H9 (cell line): ENCODE data around the gene TSPAN9. TPM values are rescaled to one million over a fixed set of nuclear protein-coding genes. Genes with fewer than 3 reads are reported as not detected.

Experiments
- DNase-seq: peaks from one replicate; pipeline ENCODE4 v3.0.0-alpha.2; 2017
- H2AFZ ChIP-seq: one replicate; pipeline ENCODE4 v1.6.1; 2013; ENCODE audit warnings: mild to moderate bottlenecking, low read length, control low read depth, moderate library complexity
- H2AK5ac ChIP-seq: 2 replicates; pipeline ENCODE4 v1.6.1; 2013; ENCODE audit warnings: low read length, control low read depth, mixed read lengths; ENCODE audit not compliant: insufficient read length
- H2BK120ac ChIP-seq: one replicate; pipeline ENCODE4 v1.6.1; 2013; ENCODE audit warnings: low read depth, mild to moderate bottlenecking, low read length, control low read depth, inconsistent platforms; ENCODE audit not compliant: poor library complexity, severe bottlenecking
- H2BK12ac ChIP-seq: 2 replicates; pipeline ENCODE4 v1.6.1; 2013; ENCODE audit warnings: low read length, control low read depth, mixed read lengths, low read depth; ENCODE audit not compliant: insufficient read length
- H2BK15ac ChIP-seq: 2 replicates; pipeline ENCODE4 v1.6.1; 2013; ENCODE audit warnings: low read depth, low read length, control low read depth
- H2BK20ac ChIP-seq: one replicate; pipeline ENCODE4 v1.6.1; 2013; ENCODE audit warnings: low read depth, mild to moderate bottlenecking, low read length, control low read depth, inconsistent platforms; ENCODE audit not compliant: poor library complexity, severe bottlenecking
- H2BK5ac ChIP-seq: 2 replicates; pipeline ENCODE4 v1.6.1; 2013; ENCODE audit warnings: low read length, control low read depth, mixed read lengths; ENCODE audit not compliant: insufficient read length
- H3K14ac ChIP-seq: 2 replicates; pipeline ENCODE4 v1.6.1; 2013; ENCODE audit warnings: low read length, control low read depth; ENCODE audit not compliant: insufficient read depth
- H3K18ac ChIP-seq: 2 replicates; pipeline ENCODE4 v1.6.1; 2013; ENCODE audit warnings: low read depth, mild to moderate bottlenecking, mixed read lengths, low read length, control low read depth; ENCODE audit not compliant: insufficient read length
- H3K23ac ChIP-seq: 2 replicates; pipeline ENCODE4 v1.6.1; 2013; ENCODE audit warnings: low read length, control low read depth, mixed read lengths, low read depth; ENCODE audit not compliant: insufficient read length
- H3K23me2 ChIP-seq: 2 replicates; pipeline ENCODE4 v1.6.1; 2013; ENCODE audit warnings: low read depth, mild to moderate bottlenecking, mixed read lengths, low read length, control low read depth; ENCODE audit not compliant: insufficient read length, poor library complexity, severe bottlenecking
- H3K27ac ChIP-seq: 2 replicates; pipeline ENCODE4 v1.5.1; 2013; ENCODE audit warnings: low read length, control low read depth, mixed read lengths, low read depth; ENCODE audit not compliant: insufficient read length
- H3K27me3 ChIP-seq: 2 replicates; pipeline ENCODE4 v1.6.1; 2013; ENCODE audit warnings: low read length, control low read depth, inconsistent platforms; ENCODE audit not compliant: insufficient read depth
- H3K4ac ChIP-seq: 2 replicates; pipeline ENCODE4 v1.6.1; 2013; ENCODE audit warnings: low read depth, mild to moderate bottlenecking, control low read depth, inconsistent platforms, low read length, moderate library complexity
- H3K4me1 ChIP-seq: 2 replicates; pipeline ENCODE4 v1.6.1; 2013; ENCODE audit warnings: low read length, control low read depth, inconsistent platforms; ENCODE audit not compliant: insufficient read depth
- H3K4me2 ChIP-seq: 2 replicates; pipeline ENCODE4 v1.6.1; 2013; ENCODE audit warnings: low read length, control low read depth, mixed read lengths; ENCODE audit not compliant: insufficient read length, insufficient read depth
- H3K56ac ChIP-seq: 2 replicates; pipeline ENCODE4 v1.6.1; 2013; ENCODE audit warnings: low read depth, mild to moderate bottlenecking, mixed read lengths, low read length, control low read depth; ENCODE audit not compliant: insufficient read length
- H3K79me1 ChIP-seq: 2 replicates; pipeline ENCODE4 v1.6.1; 2013; ENCODE audit warnings: low read depth, mild to moderate bottlenecking, moderate library complexity, low read length, control low read depth, inconsistent platforms; ENCODE audit not compliant: insufficient read depth, poor library complexity, severe bottlenecking
- H3K79me2 ChIP-seq: 2 replicates; pipeline ENCODE4 v1.6.1; 2013; ENCODE audit warnings: low read length, control low read depth, inconsistent platforms; ENCODE audit not compliant: insufficient read depth
- H3K9ac ChIP-seq: 2 replicates; pipeline ENCODE4 v1.6.1; 2013; ENCODE audit warnings: low read length, control low read depth, mixed read lengths; ENCODE audit not compliant: insufficient read length; ENCODE audit errors: extremely low read depth
- H3K9me3 ChIP-seq: one replicate; pipeline ENCODE4 v1.6.1; 2013; ENCODE audit warnings: low read depth, low read length, inconsistent platforms; ENCODE audit not compliant: control insufficient read depth
- H3T11ph ChIP-seq: one replicate; pipeline ENCODE4 v1.6.1; 2013; ENCODE audit warnings: mild to moderate bottlenecking, low read length, control low read depth, inconsistent platforms
- H4K20me1 ChIP-seq: one replicate; pipeline ENCODE4 v1.6.1; 2013; ENCODE audit not compliant: control insufficient read depth, insufficient read length, insufficient read depth
- H4K5ac ChIP-seq: 2 replicates; pipeline ENCODE4 v1.6.1; 2013; ENCODE audit warnings: low read depth, mild to moderate bottlenecking, mixed read lengths, low read length, control low read depth; ENCODE audit not compliant: insufficient read length
- H4K8ac ChIP-seq: replicated peaks from 2 replicates; pipeline ENCODE4 v1.6.1; 2013; ENCODE audit warnings: low read length, control low read depth, mixed read lengths, low read depth; ENCODE audit not compliant: insufficient read length
- H4K91ac ChIP-seq: 2 replicates; pipeline ENCODE4 v1.6.1; 2013; ENCODE audit warnings: low read depth, mild to moderate bottlenecking, moderate library complexity, mixed read lengths, low read length, control low read depth; ENCODE audit not compliant: insufficient read length
- H3K27ac Mint-ChIP-seq, 3 experiments: 2 replicates in 2 of 3; 3 replicates in 1 of 3; pipeline ENCODE4 v1.8.0; 2020 to 2021; ENCODE audit warnings: mixed read lengths in 3 of 3, mild to moderate bottlenecking in 1 of 3, moderate library complexity in 1 of 3
- H3K27me3 Mint-ChIP-seq: 2 replicates; pipeline ENCODE4 v1.8.0; 2021; ENCODE audit warnings: low read depth, mild to moderate bottlenecking, moderate library complexity, mixed read lengths
- H3K36me3 Mint-ChIP-seq, 3 experiments: 2 replicates in 2 of 3; 3 replicates in 1 of 3; pipeline ENCODE4 v1.8.0; 2020 to 2021; ENCODE audit warnings: low read depth in 3 of 3, mixed read lengths in 3 of 3; ENCODE audit not compliant: insufficient read depth in 1 of 3
- H3K4me1 Mint-ChIP-seq, 2 experiments: 2 replicates each; pipeline ENCODE4 v1.8.0; 2020; ENCODE audit warnings: mixed read lengths in 2 of 2
- H3K4me3 Mint-ChIP-seq, 2 experiments: 2 replicates in 1 of 2; 3 replicates in 1 of 2; pipeline ENCODE4 v1.8.0; 2020 to 2021; ENCODE audit warnings: mild to moderate bottlenecking in 2 of 2, mixed read lengths in 2 of 2, moderate library complexity in 1 of 2
- H3K9me3 Mint-ChIP-seq, 2 experiments: 2 replicates in 1 of 2; 3 replicates in 1 of 2; pipeline ENCODE4 v1.8.0; 2020; ENCODE audit warnings: mild to moderate bottlenecking in 2 of 2, mixed read lengths in 2 of 2, moderate library complexity in 1 of 2
- CTCF ChIP-seq: fragments of 200-600 bp; sonication (generic); conservative IDR thresholded peaks from 3 replicates; pipeline ENCODE4 v1.8.0; 2021; ENCODE audit warnings: antibody characterized with exemption, mild to moderate bottlenecking
- WGBS: extraction: QIAGEN DNeasy Blood & Tissue Kit; methylation state at CpG from one replicate; pipeline ENCODE4 v1.1.7; 2013; ENCODE audit warnings: missing lambda C conversion rate, low lambda C conversion rate, mixed read lengths; ENCODE audit not compliant: insufficient read length; ENCODE audit errors: extremely low coverage; 5-methylcytosine and 5-hydroxymethylcytosine counted together
- total RNA-seq: library from RNA; stranded (reverse); gene quantifications from 2 replicates; pipeline ENCODE4 v1.2.1, GENCODE V29; 2021

TSPAN9 gene
- total RNA-seq, 1 experiment from 2014 or later = 19.0 TPM

DNA sequence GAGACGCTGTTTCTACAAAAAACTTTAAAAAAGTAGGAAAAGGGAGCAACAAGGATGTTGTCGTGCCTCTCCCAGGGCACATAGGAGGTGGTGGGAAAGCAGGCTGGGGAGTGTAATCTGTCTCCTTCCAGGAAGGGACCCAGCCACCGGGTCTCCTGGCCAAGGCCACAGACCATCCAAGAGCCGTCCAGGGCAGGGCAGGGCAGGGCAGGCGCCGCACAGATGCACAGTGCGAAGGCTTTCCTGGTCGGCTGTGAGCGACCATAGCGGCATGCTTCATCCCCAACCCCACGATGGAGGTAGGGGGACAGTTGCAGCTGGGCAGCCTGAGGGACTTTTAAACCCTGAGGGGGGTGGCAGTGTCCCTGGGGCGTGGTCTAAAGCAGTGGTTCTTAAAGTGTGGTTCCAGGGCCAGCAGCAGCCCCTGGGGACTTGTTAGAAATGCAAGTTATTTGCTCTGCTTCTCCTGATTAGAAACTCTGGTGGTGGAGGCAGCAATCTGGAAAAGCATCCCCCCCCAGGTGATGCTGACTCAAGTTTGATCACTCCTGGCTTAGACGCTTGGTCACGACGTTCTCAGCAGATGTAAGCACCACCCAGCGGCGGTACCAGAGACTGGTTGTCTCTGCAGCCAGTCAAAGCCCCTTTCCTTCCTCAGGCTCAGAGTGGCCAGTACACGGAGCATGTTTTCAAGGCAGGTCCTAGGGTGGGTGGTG lies 216.4 kb downstream of the TSPAN9 start:
- Histone ChIP-seq H2BK12ac (no peak overlapping the region), H3K9ac (no peak overlapping the region), H3T11ph (no peak overlapping the region), H2BK20ac (no peak overlapping the region), H4K5ac (no peak overlapping the region), H2AFZ (no peak overlapping the region), H4K91ac (no peak overlapping the region), H2BK120ac (no peak overlapping the region), H3K14ac (peak overlapping the region; percentile 16; the same call in 1 of the 2 replicates), H3K23ac (no peak overlapping the region), H2AK5ac (no peak overlapping the region), H3K4ac (no peak overlapping the region), H3K79me1 (no peaks in the 10 kb centered on the region), H3K18ac (no peak overlapping the region), H3K4me1 (no peaks in the 10 kb centered on the region), H3K27ac (no peak overlapping the region), H3K23me2 (no peaks in the 10 kb centered on the region), H3K79me2 (no peaks in the 10 kb centered on the region), H2BK15ac (no peak overlapping the region), H3K27me3 (no peaks in the 10 kb centered on the region), H4K8ac (no peak overlapping the region), H3K9me3 (no peaks in the 10 kb centered on the region), H3K4me2 (no peak overlapping the region), H2BK5ac (no peak overlapping the region), H3K56ac (no peak overlapping the region), H4K20me1 (no peaks in the 10 kb centered on the region)
- no peak for TF ChIP-seq CTCF
- DNase-seq = no peak
- Mint-ChIP-seq H3K4me3 (no peak overlapping the region), H3K27ac (no peak overlapping the region), H3K9me3 (no peaks in the 10 kb centered on the region), H3K36me3 (no peaks in the 10 kb centered on the region), H3K27me3 (peaks cover 6% of the 10 kb centered on the region), H3K4me1 (peaks cover 2 to 6% of the 10 kb centered on the region in 2 experiments; a peak in 1 of 4 replicates)
- no CpG with 5 or more reads among the region's 18 CpGs for WGBS
